ENCODE results near the gene SLC16A6. TPM values are rescaled to one million over a fixed set of nuclear protein-coding genes. Genes with fewer than 3 reads are reported as not detected.
"Not testable (repeated sequence)": the region's sequence is repeated elsewhere in the genome, so short reads cannot be mapped to it uniquely, and the experiment has no call there.

Gene SLC16A6
- total RNA-seq = 0.05 TPM in 1 of 2 replicates, not detected in the other

GRCh38 chr17:68290955-68291835 is at the start of gene SLC16A6, which contains the start of gene ARSG:
Gene SLC16A6, minus strand, starts transcription at chr17:68291127. Its CDS starts 12,807 bp downstream, at chr17:68278320.
Gene ARSG, plus strand, starts transcription at chr17:68291495. Its CDS starts 15,999 bp downstream, at chr17:68307494.
- no peak for DNase-seq (ENCODE audit: low read depth)

- no peak for DNase-seq (ENCODE audit: low read depth)
These were observed 43.5 kb upstream of the SLC16A6 start for GRCh38 chr17:68334393-68334792.

GRCh38 chr17:68331932-68332331 is 41.0 kb upstream of the SLC16A6 start:
- DNase-seq (ENCODE audit: low read depth) = not testable (repeated sequence)

- no peak for DNase-seq (ENCODE audit: low read depth)
These were observed 38.4 kb upstream of the SLC16A6 start for GRCh38 chr17:68329331-68329730.

GRCh38 chr17:68328676-68329075 is 37.7 kb upstream of the SLC16A6 start:
- peak; percentile 28 for DNase-seq (ENCODE audit: low read depth)

GRCh38 chr17:68327823-68328557 is 37.1 kb upstream of the SLC16A6 start:
- DNase-seq (ENCODE audit: low read depth) = no peak

GRCh38 chr17:68326681-68327080 is 35.8 kb upstream of the SLC16A6 start:
- no peak for DNase-seq (ENCODE audit: low read depth)

GRCh38 chr17:68325961-68326360 is 35.0 kb upstream of the SLC16A6 start:
- DNase-seq (ENCODE audit: low read depth) = no peak

- no peak for DNase-seq (ENCODE audit: low read depth)
These were observed 33.9 kb upstream of the SLC16A6 start for GRCh38 chr17:68324654-68325336.

GRCh38 chr17:68324114-68324513 is 33.2 kb upstream of the SLC16A6 start:
- no peak for DNase-seq (ENCODE audit: low read depth)

- no peak for DNase-seq (ENCODE audit: low read depth)
These were observed 31.7 kb upstream of the SLC16A6 start for GRCh38 chr17:68322630-68323029.

- DNase-seq (ENCODE audit: low read depth) = no peak
These were observed 30.6 kb upstream of the SLC16A6 start for GRCh38 chr17:68321556-68321954.

GRCh38 chr17:68320943-68321555 is 30.1 kb upstream of the SLC16A6 start:
- no peak for DNase-seq (ENCODE audit: low read depth)

GRCh38 chr17:68320311-68320865 is 29.5 kb upstream of the SLC16A6 start:
- DNase-seq (ENCODE audit: low read depth) = no peak

- DNase-seq (ENCODE audit: low read depth) = no peak
These were observed 28.7 kb upstream of the SLC16A6 start for GRCh38 chr17:68319410-68320162.

GRCh38 chr17:68318103-68318991 is 27.4 kb upstream of the SLC16A6 start:
- peak; percentile 66 for DNase-seq (ENCODE audit: low read depth)

GRCh38 chr17:68317458-68317857 is 26.5 kb upstream of the SLC16A6 start:
- DNase-seq (ENCODE audit: low read depth) = no peak

GRCh38 chr17:68315930-68316329 is 25.0 kb upstream of the SLC16A6 start:
- no peak for DNase-seq (ENCODE audit: low read depth)

GRCh38 chr17:68314916-68315535 is 24.1 kb upstream of the SLC16A6 start:
- no peak for DNase-seq (ENCODE audit: low read depth)

Measured in renal cortical epithelial cell (primary cell).